Mesendoderm (in vitro differentiated cells): Measurements from ENCODE around the gene HCN2. TPM values are rescaled to one million over a fixed set of nuclear protein-coding genes. Genes with fewer than 3 reads are reported as not detected.

Experiments used
- DNase-seq: peaks from one replicate; pipeline ENCODE4 v3.0.0; 2013
- H2AK5ac ChIP-seq: 2 replicates; pipeline ENCODE4 v1.6.1; 2013; ENCODE audit warnings: low read length, inconsistent platforms
- H2BK120ac ChIP-seq: 2 replicates; pipeline ENCODE4 v1.6.1; 2013; ENCODE audit warnings: low read depth, mild to moderate bottlenecking, low read length, moderate library complexity, mixed read lengths
- H2BK15ac ChIP-seq: replicated peaks from 2 replicates; pipeline ENCODE4 v1.6.1; 2013; ENCODE audit warnings: low read depth, mild to moderate bottlenecking, moderate library complexity
- H2BK5ac ChIP-seq: 2 replicates; pipeline ENCODE4 v1.6.1; 2013; ENCODE audit warnings: low read length, inconsistent platforms
- H3K18ac ChIP-seq: 2 replicates; pipeline ENCODE4 v1.6.1; 2013; ENCODE audit warnings: mild to moderate bottlenecking, low read length, mixed read lengths
- H3K23ac ChIP-seq: one replicate; pipeline ENCODE4 v1.6.1; 2013; ENCODE audit warnings: low read length
- H3K27ac ChIP-seq: 2 replicates; pipeline ENCODE4 v1.5.1; 2013; ENCODE audit warnings: low read depth, mild to moderate bottlenecking, inconsistent platforms, low read length, moderate library complexity
- H3K27me3 ChIP-seq: 2 replicates; pipeline ENCODE4 v1.6.1; 2013; ENCODE audit warnings: low read length, control low read depth, mild to moderate bottlenecking, inconsistent platforms; ENCODE audit not compliant: insufficient read depth, poor library complexity
- H3K36me3 ChIP-seq: 2 replicates; pipeline ENCODE4 v1.6.1; 2013; ENCODE audit warnings: low read length, inconsistent platforms; ENCODE audit not compliant: control insufficient read depth, insufficient read depth
- H3K4ac ChIP-seq: one replicate; pipeline ENCODE4 v1.6.1; 2013; ENCODE audit warnings: low read depth, mild to moderate bottlenecking, low read length, moderate library complexity
- H3K4me1 ChIP-seq: 2 replicates; pipeline ENCODE4 v1.6.1; 2013; ENCODE audit warnings: low read depth, low read length, inconsistent platforms; ENCODE audit not compliant: control insufficient read depth
- H3K4me2 ChIP-seq: 2 replicates; pipeline ENCODE4 v1.6.1; 2013; ENCODE audit warnings: low read length
- H3K4me3 ChIP-seq: 2 replicates; pipeline ENCODE4 v1.5.1; 2013; ENCODE audit warnings: mild to moderate bottlenecking, low read length
- H3K56ac ChIP-seq: one replicate; pipeline ENCODE4 v1.6.1; 2013; ENCODE audit warnings: low read length
- H3K79me1 ChIP-seq: 2 replicates; pipeline ENCODE4 v1.6.1; 2013; ENCODE audit warnings: low read length, inconsistent platforms
- H3K79me2 ChIP-seq: 2 replicates; pipeline ENCODE4 v1.6.1; 2013; ENCODE audit warnings: mild to moderate bottlenecking, low read length; ENCODE audit not compliant: control insufficient read depth, insufficient read depth
- H3K9ac ChIP-seq: 2 replicates; pipeline ENCODE4 v1.6.1; 2013; ENCODE audit warnings: low read length, inconsistent platforms
- H4K5ac ChIP-seq: one replicate; pipeline ENCODE4 v1.6.1; 2013; ENCODE audit warnings: low read length
- H4K8ac ChIP-seq: one replicate; pipeline ENCODE4 v1.6.1; 2013; ENCODE audit warnings: low read depth, mild to moderate bottlenecking, control low read depth, low read length, moderate library complexity
- WGBS: extraction: QIAGEN DNeasy Blood & Tissue Kit; methylation state at CpG from one replicate; pipeline ENCODE4 v1.1.7; 2013; ENCODE audit warnings: low lambda C conversion rate, missing lambda C conversion rate; ENCODE audit not compliant: insufficient coverage; ENCODE audit errors: extremely low coverage; 5-methylcytosine and 5-hydroxymethylcytosine counted together
- polyA plus RNA-seq, 2 experiments: library from polyadenylated mRNA; stranded (reverse); fragments of 200-250 nt; gene quantifications; one replicate each; pipeline ENCODE4 v1.2.3, GENCODE V29; 2013

The HCN2 gene
- polyA plus RNA-seq (2013, experiment 1 of 2): 0.79 TPM
- 0.81 TPM for polyA plus RNA-seq (2013, experiment 2 of 2)

DNA sequence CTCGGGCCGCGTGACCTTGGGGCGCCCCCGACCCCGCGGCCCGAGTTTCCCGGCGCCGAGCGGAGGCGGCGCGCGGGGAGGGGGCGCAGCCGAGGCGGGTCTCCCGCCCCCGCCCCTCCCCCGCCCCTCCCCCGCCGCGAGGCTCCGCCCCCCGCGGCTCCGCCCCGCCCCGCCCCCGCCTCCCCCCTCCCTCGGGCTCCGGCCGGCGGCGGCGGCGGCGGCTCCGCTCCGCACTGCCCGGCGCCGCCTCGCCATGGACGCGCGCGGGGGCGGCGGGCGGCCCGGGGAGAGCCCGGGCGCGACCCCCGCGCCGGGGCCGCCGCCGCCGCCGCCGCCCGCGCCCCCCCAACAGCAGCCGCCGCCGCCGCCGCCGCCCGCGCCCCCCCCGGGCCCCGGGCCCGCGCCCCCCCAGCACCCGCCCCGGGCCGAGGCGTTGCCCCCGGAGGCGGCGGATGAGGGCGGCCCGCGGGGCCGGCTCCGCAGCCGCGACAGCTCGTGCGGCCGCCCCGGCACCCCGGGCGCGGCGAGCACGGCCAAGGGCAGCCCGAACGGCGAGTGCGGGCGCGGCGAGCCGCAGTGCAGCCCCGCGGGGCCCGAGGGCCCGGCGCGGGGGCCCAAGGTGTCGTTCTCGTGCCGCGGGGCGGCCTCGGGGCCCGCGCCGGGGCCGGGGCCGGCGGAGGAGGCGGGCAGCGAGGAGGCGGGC is at the start of gene HCN2:
Gene HCN2, plus strand, starts transcription at position 189 of the 703 bp plus-strand sequence. Its CDS starts 65 bp downstream, at position 254.
- H4K8ac ChIP-seq: no peak within 1 kb of the TSS
- H3K4me3 ChIP-seq: no peak within 1 kb of the TSS
- H2BK120ac ChIP-seq: no peak within 1 kb of the TSS
- peaks cover 15% of the 10 kb centered on the region for H3K27me3 ChIP-seq
- DNase-seq: no peak
- no peak within 1 kb of the TSS for H2BK5ac ChIP-seq
- H3K79me2 ChIP-seq: no peaks in the 10 kb centered on the region
- H4K5ac ChIP-seq: no peak within 1 kb of the TSS
- H3K4ac ChIP-seq: no peak within 1 kb of the TSS
- no peak within 1 kb of the TSS for H3K56ac ChIP-seq
- no peak within 1 kb of the TSS for H3K27ac ChIP-seq
- no peaks in the 10 kb centered on the region for H3K79me1 ChIP-seq
- no peak within 1 kb of the TSS for H3K4me2 ChIP-seq
- H2AK5ac ChIP-seq: no peak within 1 kb of the TSS
- H3K23ac ChIP-seq: no peak within 1 kb of the TSS
- no peaks in the 10 kb centered on the region for H3K4me1 ChIP-seq
- WGBS: no CpG with 5 or more reads among the region's 132 CpGs
- H3K9ac ChIP-seq: no peak within 1 kb of the TSS
- no peak within 1 kb of the TSS for H2BK15ac ChIP-seq
- H3K18ac ChIP-seq: no peak within 1 kb of the TSS
- no peaks in the 10 kb centered on the region for H3K36me3 ChIP-seq

- no peak for DNase-seq
- H3K56ac ChIP-seq: no peak overlapping the region
- H3K9ac ChIP-seq: no peak overlapping the region
- H2BK5ac ChIP-seq: no peak overlapping the region
- peaks cover 5% of the 10 kb centered on the region for H3K36me3 ChIP-seq
- H4K5ac ChIP-seq: no peak overlapping the region
- no peak overlapping the region for H3K4me2 ChIP-seq
- no peaks in the 10 kb centered on the region for H3K27me3 ChIP-seq
- no peak overlapping the region for H4K8ac ChIP-seq
- H3K27ac ChIP-seq: no peak overlapping the region
- no CpG with 5 or more reads among the region's 51 CpGs for WGBS
- no peak overlapping the region for H3K18ac ChIP-seq
- H2AK5ac ChIP-seq: no peak overlapping the region
- H3K4me3 ChIP-seq: no peak overlapping the region
- no peaks in the 10 kb centered on the region for H3K79me2 ChIP-seq
- H2BK15ac ChIP-seq: no peak overlapping the region
- no peak overlapping the region for H2BK120ac ChIP-seq
- peaks cover 2% of the 10 kb centered on the region for H3K79me1 ChIP-seq
- no peak overlapping the region for H3K4ac ChIP-seq
- H3K23ac ChIP-seq: no peak overlapping the region
- no peaks in the 10 kb centered on the region for H3K4me1 ChIP-seq
These were observed 48.6 kb upstream of the HCN2 start for GRCh38 chr19:540867-541637.

GRCh38 chr19:541699-542098 is 48.0 kb upstream of the HCN2 start:
- peaks cover 5% of the 10 kb centered on the region for H3K36me3 ChIP-seq
- no peak overlapping the region for H3K9ac ChIP-seq
- H4K8ac ChIP-seq: no peak overlapping the region
- no peaks in the 10 kb centered on the region for H3K79me2 ChIP-seq
- H3K27me3 ChIP-seq: no peaks in the 10 kb centered on the region
- H3K4me1 ChIP-seq: no peaks in the 10 kb centered on the region
- no peak overlapping the region for H3K4me2 ChIP-seq
- peaks cover 2% of the 10 kb centered on the region for H3K79me1 ChIP-seq
- no peak overlapping the region for H3K56ac ChIP-seq
- no peak overlapping the region for H2BK5ac ChIP-seq
- no peak overlapping the region for H3K4me3 ChIP-seq
- WGBS: no CpG with 5 or more reads among the region's 26 CpGs
- no peak overlapping the region for H4K5ac ChIP-seq
- H3K23ac ChIP-seq: no peak overlapping the region
- H2AK5ac ChIP-seq: no peak overlapping the region
- H2BK15ac ChIP-seq: no peak overlapping the region
- H3K18ac ChIP-seq: no peak overlapping the region
- no peak overlapping the region for H3K4ac ChIP-seq
- DNase-seq: no peak
- H2BK120ac ChIP-seq: no peak overlapping the region
- H3K27ac ChIP-seq: no peak overlapping the region

DNA sequence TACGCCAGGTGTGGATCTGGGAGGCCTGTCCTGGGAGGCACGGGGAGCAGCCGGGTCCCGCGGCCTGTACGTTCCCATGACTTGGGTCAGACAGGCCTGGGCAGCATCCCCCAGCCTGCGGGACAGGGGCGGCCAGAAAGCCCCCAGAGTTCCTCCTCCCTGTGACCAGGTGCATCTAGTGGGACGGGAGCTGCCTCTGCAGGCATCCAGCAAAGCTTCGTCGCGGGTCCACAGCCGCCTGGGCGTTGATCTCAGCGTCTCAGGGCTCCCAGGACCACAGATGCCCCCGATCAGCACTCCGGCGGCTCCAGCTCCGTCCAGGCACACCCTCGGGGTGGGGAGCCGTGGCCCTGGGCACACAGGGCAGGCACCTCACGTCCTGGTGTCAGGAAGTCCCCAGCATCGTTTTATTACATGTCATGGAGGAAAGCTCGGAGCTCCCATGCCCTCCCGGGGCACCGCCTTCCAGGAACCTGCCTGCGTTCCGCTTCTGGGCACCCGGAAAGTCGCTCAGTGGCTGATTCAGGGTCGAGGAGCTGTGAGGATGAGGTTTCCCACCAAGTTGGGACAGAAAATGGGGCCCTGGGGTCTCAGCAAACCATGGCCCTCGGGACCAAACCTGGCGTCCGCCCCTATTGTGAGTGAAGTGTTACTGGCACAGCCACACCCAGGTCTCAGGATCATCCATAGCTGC is 47.4 kb upstream of the HCN2 start:
- H3K27ac ChIP-seq: no peak overlapping the region
- WGBS: no CpG with 5 or more reads among the region's 34 CpGs
- H3K79me2 ChIP-seq: no peaks in the 10 kb centered on the region
- H3K4ac ChIP-seq: no peak overlapping the region
- no peak overlapping the region for H3K9ac ChIP-seq
- H2AK5ac ChIP-seq: no peak overlapping the region
- no peak overlapping the region for H2BK15ac ChIP-seq
- peaks cover 2% of the 10 kb centered on the region for H3K79me1 ChIP-seq
- no peak overlapping the region for H3K23ac ChIP-seq
- no peak overlapping the region for H3K4me2 ChIP-seq
- H3K4me1 ChIP-seq: no peaks in the 10 kb centered on the region
- H3K36me3 ChIP-seq: peaks cover 5% of the 10 kb centered on the region
- H2BK120ac ChIP-seq: no peak overlapping the region
- no peak for DNase-seq
- H2BK5ac ChIP-seq: no peak overlapping the region
- H3K56ac ChIP-seq: no peak overlapping the region
- no peaks in the 10 kb centered on the region for H3K27me3 ChIP-seq
- no peak overlapping the region for H4K8ac ChIP-seq
- no peak overlapping the region for H4K5ac ChIP-seq
- H3K18ac ChIP-seq: no peak overlapping the region
- H3K4me3 ChIP-seq: no peak overlapping the region

GRCh38 chr19:543910-544608 is 45.6 kb upstream of the HCN2 start, which contains the start of gene GZMM:
TSS of gene GZMM (plus strand) at chr19:544053. CDS start at chr19:544072, 19 bp downstream.
- no peak within 1 kb of the TSS for H3K4me2 ChIP-seq
- no peaks in the 10 kb centered on the region for H3K4me1 ChIP-seq
- H2BK5ac ChIP-seq: no peak within 1 kb of the TSS
- no peaks in the 10 kb centered on the region for H3K79me1 ChIP-seq
- DNase-seq: no peak
- H3K9ac ChIP-seq: no peak within 1 kb of the TSS
- H4K8ac ChIP-seq: no peak within 1 kb of the TSS
- H3K56ac ChIP-seq: no peak within 1 kb of the TSS
- no peak within 1 kb of the TSS for H2AK5ac ChIP-seq
- H3K79me2 ChIP-seq: no peaks in the 10 kb centered on the region
- peaks cover 4% of the 10 kb centered on the region for H3K36me3 ChIP-seq
- no peak within 1 kb of the TSS for H4K5ac ChIP-seq
- no CpG with 5 or more reads among the region's 31 CpGs for WGBS
- no peaks in the 10 kb centered on the region for H3K27me3 ChIP-seq
- H2BK15ac ChIP-seq: no peak within 1 kb of the TSS
- H3K23ac ChIP-seq: no peak within 1 kb of the TSS
- H3K27ac ChIP-seq: no peak within 1 kb of the TSS
- no peak within 1 kb of the TSS for H3K4ac ChIP-seq
- H3K4me3 ChIP-seq: no peak within 1 kb of the TSS
- no peak within 1 kb of the TSS for H2BK120ac ChIP-seq
- no peak within 1 kb of the TSS for H3K18ac ChIP-seq
